Stomach smooth muscle (tissue), 2 donors: ENCODE measurements around the gene RPL28.
"Not testable (repeated sequence)": the region's sequence is repeated elsewhere in the genome, so short reads cannot be mapped to it uniquely, and the experiment has no call there.

Experiments used
- H3K27ac ChIP-seq: one replicate; pipeline ENCODE4 v1.7.0; 2013; ENCODE audit warnings: mild to moderate bottlenecking, low read length, inconsistent platforms
- H3K27me3 ChIP-seq, 2 donors: one replicate each; pipeline ENCODE4 v1.7.0; 2013; ENCODE audit warnings: low read length in 2 of 2; ENCODE audit not compliant: insufficient read depth in 2 of 2, control insufficient read depth in 1 of 2
- H3K36me3 ChIP-seq, 2 donors: one replicate each; pipeline ENCODE4 v1.7.0; 2013; ENCODE audit warnings: low read length in 2 of 2; ENCODE audit not compliant: control insufficient read depth in 2 of 2, insufficient read depth in 2 of 2
- H3K4me1 ChIP-seq: one replicate; pipeline ENCODE4 v1.7.0; 2013; ENCODE audit warnings: low read length; ENCODE audit not compliant: control insufficient read depth, insufficient read depth
- H3K4me3 ChIP-seq, 2 donors: one replicate each; pipeline ENCODE4 v1.7.0; 2013; ENCODE audit warnings: low read length in 2 of 2
- H3K9ac ChIP-seq, 2 donors: one replicate each; pipeline ENCODE4 v1.7.0; 2013; ENCODE audit warnings: low read length in 2 of 2, mild to moderate bottlenecking in 1 of 2
- H3K9me3 ChIP-seq, 2 donors: one replicate each; pipeline ENCODE4 v1.7.0; 2013; ENCODE audit warnings: low read length in 2 of 2; ENCODE audit not compliant: control insufficient read depth in 2 of 2
- donor health status: healthy.
- donor health status: Pancreatic carcinoma.

Gene RPL28

DNA sequence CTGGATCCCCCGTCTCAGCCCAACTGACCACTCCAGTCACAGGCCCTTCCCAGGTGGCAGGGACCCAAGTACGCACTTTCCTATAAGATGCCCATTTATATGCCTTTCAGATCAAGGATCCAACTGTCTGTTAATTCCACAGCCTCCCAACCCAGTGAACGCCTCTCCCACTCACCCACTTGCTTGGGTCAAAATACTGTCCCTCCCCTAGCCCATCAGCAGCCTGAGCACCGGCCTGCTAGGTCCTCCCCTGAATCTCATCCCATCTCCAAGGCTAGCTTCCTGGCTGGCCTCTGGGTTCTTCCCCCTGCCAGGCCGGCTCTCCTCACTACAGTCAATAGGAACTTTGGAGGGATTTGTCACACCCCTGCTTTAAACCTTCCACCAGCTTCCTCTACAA lies 19.9 kb downstream of the RPL28 start:
- Histone ChIP-seq H3K4me3 (no peak overlapping the region), H3K4me1 (peaks cover 22% of the 10 kb centered on the region), H3K36me3 (peaks cover 30% of the 10 kb centered on the region in 2 donors), H3K27me3 (no peaks in the 10 kb centered on the region), H3K9ac (no peak overlapping the region), H3K27ac (no peak overlapping the region), H3K9me3 (no peaks in the 10 kb centered on the region)

- Histone ChIP-seq H3K36me3 (peaks cover 26% of the 10 kb centered on the region in 2 donors), H3K27ac (no peak overlapping the region), H3K9ac (peak overlapping the region in 1 of 2 donors; percentile 81), H3K9me3 (no peaks in the 10 kb centered on the region), H3K27me3 (no peaks in the 10 kb centered on the region), H3K4me3 (peak overlapping the region; percentile 73 to 81), H3K4me1 (peaks cover 22% of the 10 kb centered on the region)
Measured at GRCh38 chr19:55406091-55406825, 20.5 kb downstream of the RPL28 start.

DNA sequence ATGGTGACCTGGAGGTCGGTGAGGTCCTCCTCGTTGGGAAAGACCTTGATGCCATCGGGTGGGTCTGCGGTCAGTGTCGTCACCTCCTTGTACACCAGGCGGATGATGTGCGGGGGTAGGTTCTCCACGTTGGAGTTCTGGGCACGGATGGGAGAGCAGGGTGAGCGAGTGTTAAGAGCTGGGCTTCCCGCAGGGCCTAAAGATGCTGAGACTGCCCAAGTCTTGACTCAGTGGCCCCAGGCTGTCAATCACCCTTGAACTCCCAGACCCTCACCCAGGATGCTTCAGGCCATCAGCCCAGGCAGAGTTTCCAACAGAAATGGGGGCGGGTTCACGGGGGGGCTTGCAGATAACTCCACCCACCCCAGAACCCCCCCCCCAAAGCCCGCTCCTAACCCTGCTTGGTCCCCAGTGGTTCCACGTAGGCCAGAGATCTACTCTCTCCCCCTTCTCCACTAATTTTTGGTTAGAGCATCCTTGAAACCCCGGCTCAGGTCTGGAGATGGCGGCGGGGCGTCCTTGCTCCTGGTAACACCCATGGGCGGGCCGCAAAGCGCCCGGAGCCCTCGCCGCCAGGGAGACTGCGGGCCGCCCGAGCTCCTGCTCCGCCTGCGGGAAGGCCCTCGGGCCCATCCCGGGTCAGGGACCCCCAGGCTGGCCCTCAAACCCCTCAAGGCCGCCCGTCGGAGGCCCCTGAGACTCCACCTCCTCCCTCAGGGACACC lies 21.3 kb downstream of the RPL28 start:
- peak overlapping the region; percentile 81 to 90 for H3K9ac ChIP-seq
- no peaks in the 10 kb centered on the region for H3K27me3 ChIP-seq
- peak overlapping the region; percentile 99 for H3K27ac ChIP-seq
- peaks cover 22% of the 10 kb centered on the region for H3K4me1 ChIP-seq
- peak overlapping the region; percentile 73 to 81 for H3K4me3 ChIP-seq
- H3K36me3 ChIP-seq: peaks cover 22 to 25% of the 10 kb centered on the region in 2 donors
- no peaks in the 10 kb centered on the region for H3K9me3 ChIP-seq

GRCh38 chr19:55407550-55407799 lies 21.7 kb downstream of the RPL28 start, which contains the start of gene UBE2S:
UBE2S (minus strand) TSS chr19:55407788; CDS start chr19:55407589, 199 bp downstream.
- not testable (repeated sequence) for H3K27me3 ChIP-seq, H3K9me3 ChIP-seq
- Histone ChIP-seq H3K36me3 (peaks cover 17 to 20% of the 10 kb centered on the region in 2 donors), H3K4me1 (peaks cover 22% of the 10 kb centered on the region), H3K4me3 (peak within 1 kb of the TSS; percentile 81 to 93), H3K9ac (peak within 1 kb of the TSS; percentile 81 to 90), H3K27ac (peak within 1 kb of the TSS; percentile 99)

DNA sequence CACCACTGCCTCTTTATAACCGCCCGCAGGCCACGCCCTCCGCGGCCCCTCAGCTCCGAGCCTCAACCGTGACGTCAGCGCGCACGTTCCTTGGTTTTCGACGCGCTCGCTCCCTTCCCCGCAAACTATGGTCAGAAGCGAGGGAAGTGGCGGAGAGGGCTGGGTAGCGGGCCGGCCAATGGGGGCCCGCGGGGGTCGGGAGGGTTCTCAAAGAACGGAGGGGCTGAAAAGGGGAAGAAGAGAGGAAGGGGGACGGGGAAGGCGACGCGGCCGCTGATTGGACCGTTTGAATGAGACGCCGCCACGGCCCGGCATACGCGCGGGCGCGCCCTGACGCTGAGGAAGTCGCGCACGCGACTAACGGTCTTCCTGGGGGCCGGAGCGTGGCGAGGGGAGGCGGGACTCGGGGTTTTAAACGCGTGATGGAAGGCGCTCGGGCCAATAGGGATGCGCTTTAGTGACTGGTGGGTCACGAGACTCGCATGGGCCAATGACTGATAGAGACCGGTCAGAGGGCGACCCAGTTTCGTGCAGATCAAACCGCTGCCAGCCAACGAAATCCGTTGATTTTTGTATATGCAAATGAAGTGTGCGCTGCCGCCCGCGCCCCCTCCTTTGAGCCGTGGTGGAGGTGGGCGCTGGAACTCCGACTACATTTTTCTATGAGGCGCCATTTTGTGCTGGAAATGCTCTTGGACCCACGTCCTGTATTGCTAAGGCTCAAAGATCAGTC lies 22.2 kb downstream of the RPL28 start:
- peak overlapping the region; percentile 99 for H3K27ac ChIP-seq
- H3K9ac ChIP-seq: peak overlapping the region; percentile 81 to 90
- H3K36me3 ChIP-seq: peaks cover 12 to 16% of the 10 kb centered on the region in 2 donors
- no peaks in the 10 kb centered on the region for H3K27me3 ChIP-seq
- no peaks in the 10 kb centered on the region for H3K9me3 ChIP-seq
- peak overlapping the region; percentile 81 to 93 for H3K4me3 ChIP-seq
- peaks cover 22% of the 10 kb centered on the region for H3K4me1 ChIP-seq

DNA sequence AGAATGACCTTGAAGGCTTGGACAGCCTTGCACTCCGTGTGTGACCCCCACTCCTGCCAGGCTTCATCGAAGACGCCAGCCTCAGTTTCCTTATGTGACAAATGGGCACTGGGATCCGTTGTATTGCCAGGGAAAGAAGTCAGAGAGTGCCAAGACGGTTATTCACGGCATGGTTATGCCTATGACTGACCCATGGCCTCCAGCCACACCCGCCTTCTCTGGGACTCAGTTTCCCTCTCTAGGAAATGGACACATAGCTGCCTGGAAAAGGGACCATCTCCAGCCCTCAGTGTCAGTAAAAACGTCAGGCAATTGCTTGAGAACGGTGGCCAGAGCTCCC lies 22.8 kb downstream of the RPL28 start:
- peaks cover 7 to 12% of the 10 kb centered on the region in 2 donors for H3K36me3 ChIP-seq
- peak overlapping the region; percentile 99 for H3K27ac ChIP-seq
- H3K9me3 ChIP-seq: no peaks in the 10 kb centered on the region
- peak overlapping the region; percentile 81 to 93 for H3K4me3 ChIP-seq
- peaks cover 22% of the 10 kb centered on the region for H3K4me1 ChIP-seq
- H3K9ac ChIP-seq: peak overlapping the region; percentile 79 to 90
- H3K27me3 ChIP-seq: no peaks in the 10 kb centered on the region

DNA sequence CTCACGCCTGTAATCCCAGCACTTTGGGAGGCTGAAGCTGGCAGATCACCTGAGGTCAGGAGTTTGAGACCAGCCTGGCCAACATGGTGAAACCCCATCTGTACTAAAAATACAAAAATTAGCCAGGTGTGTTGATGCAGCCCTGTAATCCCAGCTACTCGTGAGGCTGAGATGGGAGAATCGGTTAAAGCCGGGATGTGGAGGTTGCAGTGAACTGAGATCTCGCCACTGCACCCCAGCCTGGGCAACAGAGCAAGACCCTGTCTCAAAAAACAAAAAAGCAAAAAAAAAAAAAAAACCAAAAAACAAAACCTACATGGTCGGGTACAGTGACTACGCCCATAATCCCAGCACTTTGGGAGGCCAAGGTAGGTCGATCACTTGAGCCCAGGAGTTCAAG lies 23.4 kb downstream of the RPL28 start:
- H3K9me3 ChIP-seq, H3K27ac ChIP-seq, H3K9ac ChIP-seq, H3K4me3 ChIP-seq, H3K27me3 ChIP-seq, H3K36me3 ChIP-seq: not testable (repeated sequence)
- peaks cover 22% of the 10 kb centered on the region for H3K4me1 ChIP-seq

DNA sequence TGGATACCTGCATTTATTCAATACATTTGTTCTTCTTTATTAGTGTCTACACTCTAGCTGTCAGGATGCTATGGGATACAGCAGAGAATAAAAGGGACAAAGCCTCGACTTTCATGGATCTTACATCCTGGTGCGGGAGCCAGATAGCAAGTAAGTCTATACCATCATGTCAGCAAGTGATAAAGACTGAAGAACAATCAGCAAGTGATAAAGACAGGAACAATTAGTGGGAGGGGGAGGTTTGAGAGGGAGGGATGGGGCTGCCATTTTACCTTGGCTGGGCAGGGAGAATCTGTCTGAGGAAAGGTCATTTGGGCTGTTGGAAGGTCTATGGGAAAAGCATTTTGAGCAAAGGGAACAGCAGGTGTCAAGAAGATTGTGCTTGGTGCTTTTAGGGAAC lies 24.4 kb downstream of the RPL28 start:
- no peak overlapping the region for H3K9ac ChIP-seq
- no peaks in the 10 kb centered on the region for H3K27me3 ChIP-seq
- H3K4me3 ChIP-seq: no peak overlapping the region
- H3K9me3 ChIP-seq: no peaks in the 10 kb centered on the region
- H3K4me1 ChIP-seq: peaks cover 22% of the 10 kb centered on the region
- no peak overlapping the region for H3K27ac ChIP-seq
- H3K36me3 ChIP-seq: peaks cover 7% of the 10 kb centered on the region in 2 donors

GRCh38 chr19:55418185-55418584 lies 32.5 kb downstream of the RPL28 start:
- Histone ChIP-seq H3K9me3 (no peaks in the 10 kb centered on the region), H3K9ac (no peak overlapping the region), H3K36me3 (no peaks in the 10 kb centered on the region), H3K4me1 (no peaks in the 10 kb centered on the region), H3K4me3 (no peak overlapping the region), H3K27me3 (peaks cover 2 to 7% of the 10 kb centered on the region in 2 donors), H3K27ac (no peak overlapping the region)

DNA sequence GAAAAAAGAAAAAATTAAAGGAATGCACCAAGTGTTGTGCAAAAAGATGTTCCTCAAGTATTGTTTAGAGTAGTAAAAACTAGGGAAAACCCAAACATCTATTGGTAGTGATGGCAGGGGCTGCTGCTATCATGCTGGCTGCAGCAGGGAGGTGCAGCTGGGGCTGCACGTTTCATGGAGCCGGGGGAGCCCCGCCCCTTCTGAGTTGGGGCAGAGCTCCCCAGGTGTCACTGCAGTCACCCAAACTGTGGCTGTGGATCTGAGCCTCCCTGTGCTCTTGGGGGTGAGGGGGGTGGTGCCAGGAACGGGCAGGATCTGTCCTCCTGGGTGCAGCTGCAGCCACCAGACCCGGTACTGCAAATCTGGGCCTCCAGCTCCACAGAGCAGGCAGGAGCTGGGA lies 33.4 kb downstream of the RPL28 start:
- Histone ChIP-seq H3K4me1 (no peaks in the 10 kb centered on the region), H3K27me3 (peaks cover 2 to 11% of the 10 kb centered on the region in 2 donors), H3K4me3 (no peak overlapping the region), H3K9ac (no peak overlapping the region), H3K36me3 (no peaks in the 10 kb centered on the region), H3K9me3 (no peaks in the 10 kb centered on the region), H3K27ac (no peak overlapping the region)
